HG03521 (cell line): Measurements from ENCODE around the gene CACNB4.
"Not testable (repeated sequence)": the region's sequence is repeated elsewhere in the genome, so short reads cannot be mapped to it uniquely, and the experiment has no call there.

Experiments
- ATAC-seq: cut with Tn5 transposase; IDR thresholded peaks from one replicate; pipeline ENCODE4 v1.9.1; 2021; ENCODE audit warnings: mild to moderate bottlenecking, moderate library complexity; ENCODE audit not compliant: unreplicated experiment

The CACNB4 gene

DNA sequence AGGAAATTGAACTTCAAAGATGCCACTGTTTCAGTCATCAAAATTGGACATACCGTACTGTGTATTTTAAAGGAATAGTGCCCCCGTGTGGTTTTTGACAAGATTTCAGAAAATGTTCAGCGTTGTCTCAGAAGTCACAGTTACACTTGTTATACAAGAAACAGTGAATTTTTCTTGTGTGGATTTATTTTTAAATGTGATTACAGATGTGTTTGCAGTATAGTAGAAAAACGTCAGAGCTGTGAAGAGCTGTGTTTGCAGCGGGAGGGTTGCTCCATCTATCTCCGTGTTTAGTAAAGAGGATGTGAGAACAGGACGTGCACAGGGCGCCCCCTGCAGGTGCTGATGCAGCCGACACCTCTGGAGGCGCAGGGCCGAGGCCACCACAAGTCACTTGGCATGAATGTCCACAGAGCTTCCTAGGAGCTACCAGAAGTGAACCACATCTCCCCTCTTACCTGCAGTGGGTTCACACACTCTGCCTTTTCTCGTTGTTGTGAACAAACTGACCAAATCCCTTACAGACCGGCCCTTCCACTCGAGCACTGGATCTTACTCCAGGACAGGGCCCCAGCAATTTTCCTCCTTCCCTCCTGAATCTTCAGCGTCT is 73.1 kb downstream of the CACNB4 start:
- peak; percentile 89 for ATAC-seq

DNA sequence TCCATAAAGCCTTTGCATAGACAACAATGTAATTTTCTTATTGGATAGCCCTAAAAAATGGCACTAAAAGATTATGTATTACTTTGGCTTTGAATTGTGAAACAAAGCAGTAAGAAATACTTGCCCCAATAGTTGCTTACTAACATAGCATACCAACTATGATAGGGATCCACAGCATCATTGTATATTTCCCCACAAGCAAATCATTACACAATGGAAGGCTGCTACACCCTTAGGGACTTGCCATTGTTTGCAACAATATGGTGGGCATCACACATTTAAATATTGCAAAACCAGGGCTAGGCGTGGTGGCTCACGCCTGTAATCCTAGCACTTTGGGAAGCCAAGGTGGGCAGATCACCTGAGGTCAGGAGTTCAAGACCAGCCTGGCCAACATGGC is 74.4 kb downstream of the CACNB4 start:
- ATAC-seq, result no peak

DNA sequence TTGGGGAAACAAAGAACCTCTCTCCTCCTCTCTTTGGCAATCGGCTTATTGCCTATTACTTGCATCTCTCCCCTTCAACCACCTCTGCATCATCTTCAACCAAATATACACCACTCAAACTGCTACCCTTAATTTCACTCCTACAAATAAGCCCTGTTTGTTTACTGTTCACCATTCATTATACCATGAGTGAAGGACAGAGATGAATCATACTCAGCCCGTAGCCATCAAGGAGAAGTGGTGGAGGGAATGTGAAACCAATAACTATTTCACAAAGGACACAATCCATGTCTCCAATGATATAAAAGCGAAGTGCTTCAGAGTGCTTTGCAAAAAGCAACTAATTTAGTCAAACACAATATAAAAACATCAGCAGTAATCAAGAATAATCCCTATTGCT is 76.8 kb downstream of the CACNB4 start:
- ATAC-seq, result no peak

DNA sequence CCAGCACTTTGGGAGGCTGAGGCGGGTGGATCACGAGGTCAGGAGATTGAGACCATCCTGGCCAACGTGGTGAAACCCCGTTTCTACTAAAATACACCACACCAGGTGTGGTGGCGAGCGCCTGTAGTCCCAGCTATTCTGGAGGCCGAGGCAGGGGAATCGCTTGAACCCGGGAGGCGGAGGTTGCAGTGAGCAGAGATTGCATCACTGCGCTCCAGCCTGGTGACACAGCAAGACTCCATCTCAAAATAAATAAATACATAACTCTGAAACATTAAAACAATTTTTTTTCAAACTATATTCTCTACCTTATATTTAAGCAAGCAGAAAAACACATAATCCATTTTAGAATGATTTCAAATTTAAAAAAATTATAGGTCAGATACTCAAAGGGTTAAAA is 77.8 kb downstream of the CACNB4 start:
- not testable (repeated sequence) for ATAC-seq

DNA sequence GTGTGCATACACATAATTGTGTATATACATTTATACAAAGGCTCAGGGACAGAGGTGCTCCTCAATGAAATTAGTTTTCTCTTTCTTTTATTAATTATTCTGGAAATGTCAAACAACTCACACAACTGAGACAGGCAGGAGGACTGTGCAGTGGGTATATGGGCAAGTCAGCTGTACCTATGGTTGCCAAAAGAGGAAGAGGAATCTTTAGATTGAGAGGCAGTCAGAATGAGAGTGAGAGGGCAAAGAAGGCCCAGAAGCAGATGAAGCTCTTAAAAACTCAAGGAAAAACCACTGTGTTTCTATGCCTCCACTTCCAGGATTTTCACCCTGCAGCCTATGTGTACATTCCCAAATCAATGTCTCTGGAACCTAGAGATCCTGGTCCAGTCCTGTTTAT is 79.1 kb downstream of the CACNB4 start:
- ATAC-seq, result no peak

DNA sequence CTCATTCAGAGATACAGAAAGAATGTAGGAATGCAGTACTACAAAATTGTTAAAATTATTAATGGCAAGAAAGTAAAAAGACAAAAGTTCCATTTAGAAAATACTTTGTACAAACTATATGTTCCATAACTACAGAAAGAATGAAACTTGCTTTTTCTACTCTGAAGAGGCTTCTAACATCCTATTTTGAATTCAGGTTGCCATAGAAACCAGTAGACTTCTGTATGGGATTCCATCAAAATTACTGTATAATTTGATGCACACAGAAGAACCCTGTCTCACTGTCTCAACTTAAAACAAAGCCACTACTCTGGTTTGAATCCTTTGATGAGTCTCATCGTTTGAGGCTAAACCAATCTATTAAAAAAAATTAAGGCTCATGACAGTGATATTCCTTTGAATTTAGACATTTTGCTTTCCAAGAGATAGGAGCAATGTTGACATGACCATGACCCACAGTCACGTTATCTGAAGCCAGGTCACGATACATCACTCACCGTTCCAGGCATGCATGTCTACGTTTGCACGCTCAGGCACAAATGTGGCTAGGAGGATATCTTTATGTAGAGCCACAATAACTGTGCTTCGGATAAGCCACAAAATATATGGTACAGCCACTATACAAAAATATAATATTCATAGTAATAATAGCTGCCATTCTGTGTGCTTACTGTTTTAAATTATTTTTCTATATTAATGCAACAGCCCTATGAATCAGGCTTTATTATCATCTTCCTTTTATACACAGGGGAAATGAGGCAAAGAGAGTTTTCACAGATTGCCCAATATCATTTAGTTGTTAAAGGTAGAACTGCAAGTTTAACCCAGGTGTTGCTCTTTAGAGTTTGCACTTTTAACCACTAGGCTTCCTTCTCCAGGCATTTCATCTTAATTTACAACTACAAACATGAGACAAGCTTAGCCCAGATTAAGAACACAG is 82.4 kb downstream of the CACNB4 start:
- ATAC-seq, result no peak

DNA sequence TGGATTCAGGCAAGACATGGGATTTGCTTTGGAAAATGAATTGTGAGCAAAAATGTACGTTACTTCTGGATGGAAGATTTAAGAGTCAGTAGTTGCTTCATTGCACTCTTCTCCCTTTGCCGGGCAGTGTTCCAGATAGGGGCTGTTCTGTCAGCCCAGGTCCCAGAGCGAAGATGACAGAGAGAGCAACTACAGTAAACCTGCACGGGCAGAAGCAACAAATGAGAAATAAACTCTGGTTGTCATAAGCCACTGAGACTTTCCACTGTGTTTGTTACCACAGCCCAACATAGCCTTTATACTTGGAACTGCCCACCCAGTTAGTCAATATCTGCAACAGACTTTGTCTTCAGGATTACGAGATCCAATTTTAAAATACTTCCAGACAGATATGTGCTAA is 83.3 kb downstream of the CACNB4 start:
- no peak for ATAC-seq

DNA sequence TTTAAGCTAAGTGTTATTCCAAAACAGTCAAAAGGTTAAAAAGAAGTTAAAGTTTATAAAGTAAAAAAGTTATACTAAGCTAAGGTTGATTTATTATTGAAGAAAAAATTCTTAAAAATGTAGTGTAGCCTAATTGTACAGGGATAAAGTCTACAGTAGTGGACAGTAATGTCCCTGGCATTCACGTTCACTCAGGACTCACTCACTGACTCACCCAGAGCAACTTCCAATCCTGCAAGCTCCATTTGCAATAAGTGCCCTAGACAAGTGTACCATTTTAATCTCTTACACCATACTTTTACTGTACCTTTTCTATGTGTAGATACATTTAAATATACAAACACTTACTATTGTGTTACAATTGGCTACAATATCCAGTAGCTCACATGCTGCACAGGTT is 86.1 kb downstream of the CACNB4 start:
- no peak for ATAC-seq

DNA sequence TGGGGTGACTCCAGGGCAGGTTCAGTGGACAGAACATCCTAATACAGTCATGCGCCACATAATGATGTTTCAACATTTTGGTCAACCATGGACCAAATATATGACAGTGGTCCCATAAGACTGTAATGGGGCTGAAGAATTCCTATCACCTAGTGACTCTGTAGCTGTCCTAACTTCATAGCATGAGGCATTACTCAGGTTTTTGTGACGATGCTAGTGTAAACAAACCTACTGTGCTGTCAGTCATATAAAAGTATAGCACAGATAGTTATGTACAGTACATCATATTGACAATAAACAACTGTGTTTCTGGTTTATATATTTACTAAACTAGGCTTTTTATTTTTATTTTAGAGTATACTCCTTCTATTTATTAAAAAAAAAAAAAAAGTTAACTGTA is 87.1 kb downstream of the CACNB4 start:
- no peak for ATAC-seq

DNA sequence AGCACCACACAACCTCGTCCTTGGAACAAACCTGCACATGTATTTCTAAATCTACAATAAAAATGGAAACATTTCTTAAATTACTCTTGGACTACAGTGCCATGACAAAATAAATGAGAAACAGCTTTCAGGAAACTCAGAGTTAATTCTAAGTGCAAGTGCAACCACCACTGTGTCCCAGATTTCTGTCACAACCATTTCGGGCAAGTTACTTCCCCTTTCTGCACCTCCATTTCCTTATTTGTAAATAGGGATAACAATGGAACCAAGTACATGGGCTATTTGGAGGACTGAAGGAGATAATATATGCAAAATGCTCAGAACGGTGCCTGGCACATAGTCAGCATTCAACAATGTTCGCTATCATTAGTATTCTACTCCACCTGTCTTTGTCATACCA is 93.2 kb downstream of the CACNB4 start:
- no peak for ATAC-seq

DNA sequence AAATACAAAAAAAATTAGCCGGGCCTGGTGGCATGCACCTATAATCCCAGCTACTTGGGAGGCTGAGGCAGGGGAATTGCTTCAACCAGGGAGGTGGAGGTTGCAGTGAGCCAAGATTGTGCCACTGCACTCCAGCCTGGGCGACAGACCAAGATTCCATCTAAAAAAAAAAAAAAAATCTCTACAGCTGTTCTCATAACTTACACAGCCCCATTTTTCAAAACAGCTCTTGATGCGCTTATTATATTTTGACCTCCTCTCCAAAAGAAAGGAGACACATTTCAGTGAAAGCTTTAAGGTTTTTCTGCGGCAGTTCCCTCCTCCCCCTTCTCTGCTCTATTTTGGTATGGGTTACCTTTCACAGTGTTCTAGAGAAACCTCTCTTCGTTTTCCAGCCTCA is 95.6 kb downstream of the CACNB4 start:
- not testable (repeated sequence) for ATAC-seq

DNA sequence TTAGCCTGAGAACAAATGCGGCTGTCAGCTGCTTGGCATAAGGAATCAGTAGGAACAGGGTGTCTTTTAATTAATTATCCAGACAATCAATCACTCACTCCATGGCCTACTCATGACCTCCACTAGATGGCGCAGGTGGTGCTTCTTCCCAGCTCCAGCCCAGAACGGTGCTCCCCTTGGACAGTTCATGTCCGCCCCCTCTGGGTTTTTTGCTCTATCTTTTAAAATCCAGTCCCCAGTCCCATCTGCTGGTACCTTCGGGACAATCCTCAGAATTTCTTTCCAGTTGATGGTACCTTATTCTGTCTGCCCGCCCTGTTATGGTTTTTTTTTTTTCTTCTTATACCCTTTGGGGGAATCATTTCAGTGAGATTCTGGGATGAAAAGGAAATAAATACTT is 99.8 kb downstream of the CACNB4 start:
- ATAC-seq, result peak; percentile 66

DNA sequence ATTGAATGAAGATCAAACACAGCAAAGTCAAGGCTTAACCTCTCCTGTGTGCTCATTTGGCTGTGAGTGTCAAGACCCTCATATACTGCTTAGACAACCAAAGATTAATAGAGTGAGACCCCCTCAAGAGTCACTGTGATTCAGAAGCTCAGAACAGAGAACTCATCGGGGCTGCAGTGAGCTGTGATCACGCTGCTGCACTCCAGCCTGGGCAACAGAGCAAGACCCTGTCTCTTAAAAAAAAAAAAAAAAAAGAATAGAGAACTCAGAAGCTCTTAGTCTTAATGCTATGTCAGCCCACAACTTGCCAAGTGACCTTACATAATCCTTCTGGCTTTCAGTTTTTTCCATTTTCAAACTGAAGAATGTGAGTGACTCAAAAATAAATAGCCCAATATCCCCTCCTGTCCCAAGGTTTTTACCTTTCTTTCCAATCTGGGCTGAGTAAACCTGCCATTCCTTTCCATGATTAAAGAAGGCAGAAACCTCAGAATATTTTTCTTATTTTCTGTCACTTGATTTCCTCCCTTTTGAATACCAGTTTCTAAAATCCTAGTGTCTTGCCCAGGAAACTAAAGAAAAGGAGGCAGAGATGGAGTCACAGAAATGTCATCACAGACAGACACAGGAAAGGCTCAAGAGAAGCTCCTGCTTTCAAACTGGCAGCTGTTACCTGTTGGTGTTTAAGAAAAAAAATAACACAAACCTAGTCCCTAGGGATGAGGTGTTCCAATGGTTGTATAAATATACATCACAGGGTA is 102.4 kb downstream of the CACNB4 start:
- ATAC-seq, result no peak

DNA sequence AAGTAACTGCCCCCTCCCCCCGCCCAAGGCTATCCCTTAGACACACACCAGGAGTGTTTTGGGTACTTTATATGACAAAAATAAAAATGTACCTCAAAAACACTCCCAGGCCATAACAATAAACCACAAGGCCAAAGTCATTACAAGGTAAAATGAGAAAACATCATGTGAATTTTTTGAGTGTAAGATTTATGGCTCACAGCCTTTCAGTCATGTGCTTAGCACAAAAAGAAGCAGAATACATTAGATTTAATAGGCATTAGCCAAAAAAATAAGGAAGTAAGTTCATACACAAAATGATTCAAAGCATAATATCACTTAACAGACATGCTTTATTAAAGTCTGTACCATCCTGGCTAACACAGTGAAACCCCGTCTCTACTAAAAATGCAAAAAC is 103.7 kb downstream of the CACNB4 start:
- no peak for ATAC-seq

DNA sequence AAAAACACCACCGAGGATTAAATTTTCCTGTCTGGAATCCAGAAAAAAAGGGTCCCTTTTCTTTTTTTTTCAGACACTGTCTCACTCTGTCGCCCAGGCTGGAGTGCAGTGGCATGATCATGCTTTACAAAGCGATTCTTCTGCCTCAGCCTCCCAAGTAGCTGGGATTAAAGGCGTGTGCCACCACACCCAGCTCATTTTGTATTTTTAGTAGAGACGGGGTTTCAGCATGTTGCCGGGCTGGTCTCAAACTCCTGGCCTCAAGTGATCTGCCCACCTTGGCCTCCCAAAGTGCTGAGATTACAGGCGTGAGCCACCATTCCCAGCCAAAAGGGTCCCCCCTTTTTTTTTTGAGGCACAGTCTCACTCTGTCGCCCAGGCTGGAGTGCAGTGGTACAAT is 104.7 kb downstream of the CACNB4 start:
- not testable (repeated sequence) for ATAC-seq

DNA sequence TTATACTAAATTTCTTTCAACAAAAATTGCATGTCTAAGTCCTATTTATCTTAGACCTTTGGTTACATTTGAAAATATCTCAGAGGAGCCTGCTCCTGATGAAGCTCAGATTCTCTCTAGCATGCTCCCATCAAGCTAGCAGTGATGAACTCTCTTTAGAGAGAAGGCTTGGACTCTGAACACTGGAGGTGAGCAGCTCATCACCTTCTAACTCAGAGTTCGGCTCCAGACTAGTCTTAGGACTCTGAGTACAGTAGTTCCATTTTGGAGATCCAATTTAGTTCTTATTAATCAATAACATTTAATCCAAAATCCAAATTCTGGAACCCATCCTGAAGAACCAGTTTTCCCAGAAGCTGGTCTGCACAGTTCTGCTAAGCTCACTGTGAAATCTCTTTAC is 107.8 kb downstream of the CACNB4 start:
- ATAC-seq, result no peak

DNA sequence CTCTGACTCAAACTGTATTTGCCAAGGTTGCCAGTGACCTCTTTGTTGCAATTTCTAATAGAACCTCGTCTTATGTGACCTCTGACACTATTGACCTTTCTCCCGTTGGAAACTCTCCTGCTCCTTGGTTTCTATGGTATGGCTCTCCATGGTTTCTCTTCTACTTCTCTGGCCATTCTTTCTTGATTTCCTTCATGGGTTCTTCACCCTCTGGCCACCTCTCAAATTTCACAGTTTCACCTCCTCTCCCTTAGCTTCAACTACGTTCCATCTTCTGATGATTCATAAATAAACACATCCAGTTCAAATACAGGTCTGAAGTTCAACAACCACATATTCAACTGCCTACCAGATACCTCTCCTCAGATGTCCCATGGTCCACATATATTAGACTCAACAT is 109.5 kb downstream of the CACNB4 start:
- ATAC-seq, result no peak

DNA sequence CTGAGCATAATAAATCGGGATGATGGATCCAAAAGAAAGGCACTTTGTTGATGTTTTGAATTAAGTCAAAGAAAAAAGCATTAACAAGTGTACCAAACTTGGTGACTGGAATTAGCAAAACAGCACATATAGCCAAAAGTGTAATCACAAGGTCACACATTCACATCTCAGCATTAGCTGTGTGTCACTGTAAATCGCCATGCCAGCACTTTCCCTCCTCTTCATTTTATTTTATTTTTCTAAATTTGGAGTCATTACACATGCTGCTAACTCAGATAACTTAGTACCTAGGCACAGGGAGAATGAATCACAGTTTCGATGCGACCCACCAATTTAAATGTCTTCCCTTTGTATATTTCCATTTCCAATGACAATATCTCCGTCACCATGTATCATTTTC is 111.4 kb downstream of the CACNB4 start:
- no peak for ATAC-seq

DNA sequence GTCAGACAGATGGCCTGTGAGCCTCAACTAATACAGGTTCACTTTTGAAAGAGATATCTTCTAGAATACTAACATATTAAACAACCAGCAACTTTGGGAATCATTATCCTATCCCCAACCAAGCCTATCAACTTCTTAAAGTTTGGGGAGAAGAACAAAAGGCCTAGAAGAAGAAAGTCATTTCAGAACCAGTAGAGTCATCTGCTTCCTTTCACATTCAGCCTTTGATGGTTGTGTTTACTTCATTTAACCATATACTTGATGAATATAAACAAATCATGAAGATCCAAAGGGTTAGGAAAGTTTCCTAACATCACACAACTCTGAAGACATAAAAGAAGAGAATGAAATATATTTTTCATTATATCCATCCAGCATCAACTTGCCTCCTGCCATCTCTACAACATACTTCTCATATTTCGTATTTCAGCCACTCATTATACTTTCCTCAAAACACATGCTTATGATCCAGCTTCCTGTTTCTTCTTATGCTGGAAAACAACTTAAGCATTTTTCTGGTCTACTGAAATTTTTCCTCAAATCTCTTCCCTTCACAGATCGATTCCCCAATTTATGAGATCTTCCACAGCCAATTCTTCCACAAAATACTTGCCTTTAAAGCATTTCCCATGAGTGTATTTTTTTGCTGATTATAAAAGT is 114.3 kb downstream of the CACNB4 start:
- ATAC-seq, result no peak

DNA sequence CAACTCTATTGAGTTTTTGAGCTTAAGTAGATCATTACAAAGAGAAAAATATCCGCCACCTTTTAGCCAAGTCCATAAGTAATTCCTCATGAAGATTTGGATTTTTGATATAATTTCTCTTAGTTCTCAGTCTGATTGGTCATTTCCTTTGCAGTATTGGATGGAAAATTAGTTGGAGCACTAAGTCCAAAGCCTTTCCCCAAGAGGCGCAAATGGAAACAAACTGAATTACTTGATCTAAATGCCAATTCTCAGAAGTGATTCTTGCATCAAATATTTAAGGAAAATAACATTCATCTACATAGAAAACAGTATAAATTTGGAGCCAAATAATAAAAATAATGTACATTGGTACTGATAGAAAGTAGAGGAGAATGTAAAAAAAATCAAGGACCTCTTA is 115.6 kb downstream of the CACNB4 start:
- ATAC-seq, result no peak

DNA sequence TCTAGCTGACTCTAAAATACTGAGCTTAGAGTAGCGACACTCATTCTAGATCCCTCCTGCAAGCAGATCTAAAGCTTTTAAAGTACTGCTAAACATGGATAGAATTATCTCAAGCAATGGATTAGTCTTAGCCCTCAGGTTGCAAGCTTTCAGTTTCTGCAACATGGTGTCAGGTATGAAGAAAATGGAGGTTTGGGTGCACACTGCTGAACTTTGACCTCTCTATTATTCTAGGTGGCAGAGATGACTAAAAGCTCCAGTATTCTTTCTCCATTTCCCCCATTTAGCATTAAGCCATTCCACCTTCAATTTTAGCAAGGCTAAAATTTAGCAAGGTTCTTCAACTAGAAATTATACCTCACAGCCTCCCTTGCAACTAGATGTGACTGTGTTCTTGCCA is 117.0 kb downstream of the CACNB4 start:
- no peak for ATAC-seq
